Measurements from ENCODE around the gene KCNIP1.

DNA sequence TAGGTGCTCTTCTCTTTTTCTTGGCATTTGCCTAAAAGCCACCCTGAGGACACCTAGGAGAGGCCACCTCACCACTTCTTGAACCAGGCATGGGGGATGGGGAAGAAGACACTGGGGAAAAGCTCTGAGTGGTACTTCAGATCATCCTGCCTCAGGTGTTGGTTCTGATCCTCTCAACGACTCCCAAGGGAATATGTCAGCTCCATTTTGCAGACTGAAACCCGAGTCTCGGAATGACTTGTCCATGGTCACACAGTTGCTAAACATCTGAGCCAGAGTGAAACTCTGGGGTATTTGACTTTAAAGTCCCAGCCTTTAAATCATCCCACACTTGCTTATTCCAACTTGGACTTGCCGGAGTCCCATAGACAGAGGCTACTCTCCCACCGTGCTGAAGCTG, 159.1 kb downstream of the KCNIP1 start:
- no peak for TF ChIP-seq BHLHE40 (IDR thresholded peaks at IDR 0.05; ENCODE audit: borderline replicate concordance in 1 of 2, low read depth in 2 of 2, low read length in 1 of 2)
- no peak for TF ChIP-seq TARDBP (IDR thresholded peaks at IDR 0.05; ENCODE audit: borderline replicate concordance)
- no peak for TF ChIP-seq SREBF2 (IDR thresholded peaks at IDR 0.05; ENCODE audit: low read length)
- no peak for TF ChIP-seq POLR2A (IDR thresholded peaks at IDR 0.05; ENCODE audit: low read depth, low read length)
- TF ChIP-seq, protein P1, sequence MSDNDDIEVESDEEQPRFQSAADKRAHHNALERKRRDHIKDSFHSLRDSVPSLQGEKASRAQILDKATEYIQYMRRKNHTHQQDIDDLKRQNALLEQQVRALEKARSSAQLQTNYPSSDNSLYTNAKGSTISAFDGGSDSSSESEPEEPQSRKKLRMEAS (IDR thresholded peaks at IDR 0.05; ENCODE audit: low read depth, low read length), result no peak
- no peak for TF ChIP-seq RAD21 (IDR thresholded peaks at IDR 0.05; ENCODE audit: insufficient read depth, low read depth, low read length)
- no peak for TF ChIP-seq FOXK2 (IDR thresholded peaks at IDR 0.05)
- no peak for TF ChIP-seq MYC (IDR thresholded peaks at IDR 0.05; ENCODE audit: insufficient read depth, insufficient read length, insufficient replicate concordance, low read length, severe bottlenecking)
- TF ChIP-seq HDAC2 (IDR thresholded peaks at IDR 0.05), result no peak
- TF ChIP-seq, protein P2, sequence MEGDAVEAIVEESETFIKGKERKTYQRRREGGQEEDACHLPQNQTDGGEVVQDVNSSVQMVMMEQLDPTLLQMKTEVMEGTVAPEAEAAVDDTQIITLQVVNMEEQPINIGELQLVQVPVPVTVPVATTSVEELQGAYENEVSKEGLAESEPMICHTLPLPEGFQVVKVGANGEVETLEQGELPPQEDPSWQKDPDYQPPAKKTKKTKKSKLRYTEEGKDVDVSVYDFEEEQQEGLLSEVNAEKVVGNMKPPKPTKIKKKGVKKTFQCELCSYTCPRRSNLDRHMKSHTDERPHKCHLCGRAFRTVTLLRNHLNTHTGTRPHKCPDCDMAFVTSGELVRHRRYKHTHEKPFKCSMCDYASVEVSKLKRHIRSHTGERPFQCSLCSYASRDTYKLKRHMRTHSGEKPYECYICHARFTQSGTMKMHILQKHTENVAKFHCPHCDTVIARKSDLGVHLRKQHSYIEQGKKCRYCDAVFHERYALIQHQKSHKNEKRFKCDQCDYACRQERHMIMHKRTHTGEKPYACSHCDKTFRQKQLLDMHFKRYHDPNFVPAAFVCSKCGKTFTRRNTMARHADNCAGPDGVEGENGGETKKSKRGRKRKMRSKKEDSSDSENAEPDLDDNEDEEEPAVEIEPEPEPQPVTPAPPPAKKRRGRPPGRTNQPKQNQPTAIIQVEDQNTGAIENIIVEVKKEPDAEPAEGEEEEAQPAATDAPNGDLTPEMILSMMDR (IDR thresholded peaks at IDR 0.05 in 2 of 3, conservative IDR thresholded peaks at IDR 0.05 in 1 of 3; ENCODE audit: control insufficient read depth in 2 of 3, extremely low read depth in 1 of 3, insufficient read depth in 1 of 3, low read depth in 3 of 3, low read length in 3 of 3), result no peak
- no peak for TF ChIP-seq POLR2AphosphoS2 (IDR thresholded peaks at IDR 0.05; ENCODE audit: low read depth, low read length)
- TF ChIP-seq NKRF (conservative IDR thresholded peaks at IDR 0.05), result no peak
- no peak for TF ChIP-seq CBX3 (IDR thresholded peaks at IDR 0.05; ENCODE audit: borderline replicate concordance, low read depth)
- no peak for TF ChIP-seq NFYA (IDR thresholded peaks at IDR 0.05; ENCODE audit: borderline replicate concordance, low read depth, low read length)

Data from GM12878 (cell line).